Measurements from ENCODE around the gene MBD5. TPM values are rescaled to one million over a fixed set of nuclear protein-coding genes. Genes with fewer than 3 reads are reported as not detected.
"Not testable (repeated sequence)": the region's sequence is repeated elsewhere in the genome, so short reads cannot be mapped to it uniquely, and the experiment has no call there.

Gene MBD5
- total RNA-seq, 1 experiment from 2014 or later: 8.5 TPM

- no peak overlapping the region for H3K4me2 ChIP-seq (ENCODE audit: low read length)
- BruUV-seq (replicated peaks): no TSS peak
- no peak overlapping the region for H3K27ac ChIP-seq (ENCODE audit: low read length)
- TF ChIP-seq, protein P1, sequence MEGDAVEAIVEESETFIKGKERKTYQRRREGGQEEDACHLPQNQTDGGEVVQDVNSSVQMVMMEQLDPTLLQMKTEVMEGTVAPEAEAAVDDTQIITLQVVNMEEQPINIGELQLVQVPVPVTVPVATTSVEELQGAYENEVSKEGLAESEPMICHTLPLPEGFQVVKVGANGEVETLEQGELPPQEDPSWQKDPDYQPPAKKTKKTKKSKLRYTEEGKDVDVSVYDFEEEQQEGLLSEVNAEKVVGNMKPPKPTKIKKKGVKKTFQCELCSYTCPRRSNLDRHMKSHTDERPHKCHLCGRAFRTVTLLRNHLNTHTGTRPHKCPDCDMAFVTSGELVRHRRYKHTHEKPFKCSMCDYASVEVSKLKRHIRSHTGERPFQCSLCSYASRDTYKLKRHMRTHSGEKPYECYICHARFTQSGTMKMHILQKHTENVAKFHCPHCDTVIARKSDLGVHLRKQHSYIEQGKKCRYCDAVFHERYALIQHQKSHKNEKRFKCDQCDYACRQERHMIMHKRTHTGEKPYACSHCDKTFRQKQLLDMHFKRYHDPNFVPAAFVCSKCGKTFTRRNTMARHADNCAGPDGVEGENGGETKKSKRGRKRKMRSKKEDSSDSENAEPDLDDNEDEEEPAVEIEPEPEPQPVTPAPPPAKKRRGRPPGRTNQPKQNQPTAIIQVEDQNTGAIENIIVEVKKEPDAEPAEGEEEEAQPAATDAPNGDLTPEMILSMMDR (conservative IDR thresholded peaks at IDR 0.05; ENCODE audit: low read depth, low read length): no peak
- TF ChIP-seq EZH2phosphoT487 (IDR thresholded peaks at IDR 0.05; ENCODE audit: borderline replicate concordance, low read length) (no peak), EZH2 (IDR thresholded peaks at IDR 0.05; ENCODE audit: low read length, unreplicated experiment) (no peak)
- ATAC-seq (no peak), DNase-seq (no peak)
- ChIA-PET CTCF (no interaction called here), POLR2A (ENCODE audit: unreplicated experiment) (no interaction called here)
- no peaks in the 10 kb centered on the region for H4K20me1 ChIP-seq (ENCODE audit: low read length)
- no peak overlapping the region for H3K9ac ChIP-seq (ENCODE audit: low read length)
- H3K4me1 ChIP-seq (ENCODE audit: insufficient read depth, low read length): no peaks in the 10 kb centered on the region
- no peaks in the 10 kb centered on the region for H3K27me3 ChIP-seq (ENCODE audit: low read length)
- no peaks in the 10 kb centered on the region for H3F3A ChIP-seq (ENCODE audit: low read length, unreplicated experiment)
- H3K36me3 ChIP-seq (ENCODE audit: low read depth, low read length): no peaks in the 10 kb centered on the region
- H3K4me3 ChIP-seq (ENCODE audit: low read length): no peak overlapping the region
- intact Hi-C loops (cut with micrococcal nuclease): no loop called here
- no peaks in the 10 kb centered on the region for H3K79me2 ChIP-seq (ENCODE audit: low read length)
- H3K9me3 ChIP-seq (ENCODE audit: low read length): no peaks in the 10 kb centered on the region
- no peak overlapping the region for H2AFZ ChIP-seq (ENCODE audit: low read length)
- H3K9me2 ChIP-seq (replicated peaks; ENCODE audit: low read length): no peaks in the 10 kb centered on the region
Measured at GRCh38 chr2:148542614-148543013, 521.7 kb downstream of the MBD5 start.

DNA sequence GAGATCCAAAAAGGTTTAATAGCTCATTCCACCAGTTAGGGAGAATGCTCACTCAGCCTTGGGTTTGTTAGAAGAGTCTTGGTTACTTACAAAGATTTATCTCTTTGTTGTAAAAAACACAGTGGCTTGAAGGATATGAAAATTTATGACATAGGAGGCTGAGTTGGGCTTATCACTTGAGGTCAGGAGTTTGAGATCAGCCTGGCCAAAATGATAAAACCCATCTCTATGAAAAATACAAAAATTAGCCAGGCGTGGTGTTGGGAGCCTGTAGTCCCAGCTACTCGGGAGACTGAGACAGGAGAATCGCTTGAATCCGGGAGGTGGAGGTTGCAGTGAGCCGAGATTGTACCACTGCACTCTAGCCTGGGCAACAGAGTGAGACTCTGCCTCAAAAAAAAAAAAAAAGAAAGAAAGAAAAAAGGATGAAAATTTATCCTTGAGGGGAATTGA, 522.2 kb downstream of the MBD5 start:
- H3K9ac ChIP-seq (ENCODE audit: low read length); CTCF ChIA-PET; H3K4me1 ChIP-seq (ENCODE audit: insufficient read depth, low read length); H4K20me1 ChIP-seq (ENCODE audit: low read length); H3K9me3 ChIP-seq (ENCODE audit: low read length); H3K4me3 ChIP-seq (ENCODE audit: low read length); DNase-seq; H3K27me3 ChIP-seq (ENCODE audit: low read length); H2AFZ ChIP-seq (ENCODE audit: low read length); H3K79me2 ChIP-seq (ENCODE audit: low read length); intact Hi-C loops (cut with micrococcal nuclease); H3K9me2 ChIP-seq (replicated peaks; ENCODE audit: low read length); POLR2A ChIA-PET (ENCODE audit: unreplicated experiment); H3K36me3 ChIP-seq (ENCODE audit: low read depth, low read length); H3K4me2 ChIP-seq (ENCODE audit: low read length); H3K27ac ChIP-seq (ENCODE audit: low read length); H3F3A ChIP-seq (ENCODE audit: low read length, unreplicated experiment); ATAC-seq; BruUV-seq (replicated peaks): not testable (repeated sequence)

GRCh38 chr2:148545390-148546256, 524.7 kb downstream of the MBD5 start:
- POLR2A ChIA-PET (ENCODE audit: unreplicated experiment): interaction anchor here (0.5 kb wide), 1 partner anchor 332 kb away, joined by 18 read pairs; no protein-coding TSS in a partner anchor
- Histone ChIP-seq H3K27me3 (ENCODE audit: low read length) (no peaks in the 10 kb centered on the region), H3K27ac (ENCODE audit: low read length) (no peak overlapping the region), H3K4me1 (ENCODE audit: insufficient read depth, low read length) (no peaks in the 10 kb centered on the region), H3K4me2 (ENCODE audit: low read length) (no peak overlapping the region), H4K20me1 (ENCODE audit: low read length) (no peaks in the 10 kb centered on the region), H3K4me3 (ENCODE audit: low read length) (no peak overlapping the region), H3K36me3 (ENCODE audit: low read depth, low read length) (no peaks in the 10 kb centered on the region), H3K9me2 (replicated peaks; ENCODE audit: low read length) (no peaks in the 10 kb centered on the region), H2AFZ (ENCODE audit: low read length) (no peak overlapping the region), H3K79me2 (ENCODE audit: low read length) (no peaks in the 10 kb centered on the region), H3K9me3 (ENCODE audit: low read length) (no peaks in the 10 kb centered on the region), H3F3A (ENCODE audit: low read length, unreplicated experiment) (no peaks in the 10 kb centered on the region), H3K9ac (ENCODE audit: low read length) (no peak overlapping the region)
- ATAC-seq (no peak), DNase-seq (no peak)
- no peak for TF ChIP-seq EZH2phosphoT487 (IDR thresholded peaks at IDR 0.05; ENCODE audit: borderline replicate concordance, low read length)
- TF ChIP-seq, protein P1 (conservative IDR thresholded peaks at IDR 0.05; ENCODE audit: low read depth, low read length): no peak
- TF ChIP-seq EZH2 (IDR thresholded peaks at IDR 0.05; ENCODE audit: low read length, unreplicated experiment): no peak
- CTCF ChIA-PET: no interaction called here
- BruUV-seq (replicated peaks): no TSS peak
- intact Hi-C loops (cut with micrococcal nuclease): no loop called here
